Neural progenitor cell (in vitro differentiated cells): ENCODE data around the gene APOE.

ENCODE experiments used
- EZH2 ChIP-seq: fragments of 200-600 bp; sonication (generic); IDR thresholded peaks from 2 replicates; pipeline ENCODE4 v1.6.1; 2017; ENCODE audit warnings: antibody characterized with exemption, mild to moderate bottlenecking, moderate library complexity
- TF ChIP-seq, protein P1 (sequence below): fragments of 200-600 bp; sonication (generic); IDR thresholded peaks from 2 replicates; pipeline ENCODE4 v1.5.1; 2017; ENCODE audit warnings: antibody characterized with exemption, mild to moderate bottlenecking

DNA sequence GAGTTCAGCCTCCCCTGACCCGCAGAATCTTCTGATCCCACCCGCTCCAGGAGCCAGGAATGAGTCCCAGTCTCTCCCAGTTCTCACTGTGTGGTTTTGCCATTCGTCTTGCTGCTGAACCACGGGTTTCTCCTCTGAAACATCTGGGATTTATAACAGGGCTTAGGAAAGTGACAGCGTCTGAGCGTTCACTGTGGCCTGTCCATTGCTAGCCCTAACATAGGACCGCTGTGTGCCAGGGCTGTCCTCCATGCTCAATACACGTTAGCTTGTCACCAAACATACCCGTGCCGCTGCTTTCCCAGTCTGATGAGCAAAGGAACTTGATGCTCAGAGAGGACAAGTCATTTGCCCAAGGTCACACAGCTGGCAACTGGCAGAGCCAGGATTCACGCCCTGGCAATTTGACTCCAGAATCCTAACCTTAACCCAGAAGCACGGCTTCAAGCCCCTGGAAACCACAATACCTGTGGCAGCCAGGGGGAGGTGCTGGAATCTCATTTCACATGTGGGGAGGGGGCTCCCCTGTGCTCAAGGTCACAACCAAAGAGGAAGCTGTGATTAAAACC, 1.1 kb upstream of the APOE start:
- TF ChIP-seq, protein P1, sequence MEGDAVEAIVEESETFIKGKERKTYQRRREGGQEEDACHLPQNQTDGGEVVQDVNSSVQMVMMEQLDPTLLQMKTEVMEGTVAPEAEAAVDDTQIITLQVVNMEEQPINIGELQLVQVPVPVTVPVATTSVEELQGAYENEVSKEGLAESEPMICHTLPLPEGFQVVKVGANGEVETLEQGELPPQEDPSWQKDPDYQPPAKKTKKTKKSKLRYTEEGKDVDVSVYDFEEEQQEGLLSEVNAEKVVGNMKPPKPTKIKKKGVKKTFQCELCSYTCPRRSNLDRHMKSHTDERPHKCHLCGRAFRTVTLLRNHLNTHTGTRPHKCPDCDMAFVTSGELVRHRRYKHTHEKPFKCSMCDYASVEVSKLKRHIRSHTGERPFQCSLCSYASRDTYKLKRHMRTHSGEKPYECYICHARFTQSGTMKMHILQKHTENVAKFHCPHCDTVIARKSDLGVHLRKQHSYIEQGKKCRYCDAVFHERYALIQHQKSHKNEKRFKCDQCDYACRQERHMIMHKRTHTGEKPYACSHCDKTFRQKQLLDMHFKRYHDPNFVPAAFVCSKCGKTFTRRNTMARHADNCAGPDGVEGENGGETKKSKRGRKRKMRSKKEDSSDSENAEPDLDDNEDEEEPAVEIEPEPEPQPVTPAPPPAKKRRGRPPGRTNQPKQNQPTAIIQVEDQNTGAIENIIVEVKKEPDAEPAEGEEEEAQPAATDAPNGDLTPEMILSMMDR = peak; percentile 37
- no peak for TF ChIP-seq EZH2
